Mucosa of rectum (tissue), 2 donors: ENCODE results near the gene RFPL4AL1.
"Not testable (repeated sequence)": the region's sequence is repeated elsewhere in the genome, so short reads cannot be mapped to it uniquely, and the experiment has no call there.

ENCODE experiments used
- H3K27ac ChIP-seq, 2 donors: one replicate each; pipeline ENCODE4 v1.7.0; 2013; ENCODE audit warnings: inconsistent platforms in 2 of 2, low read depth in 2 of 2, low read length in 2 of 2
- H3K27me3 ChIP-seq, 2 donors: one replicate each; pipeline ENCODE4 v1.7.0; 2013; ENCODE audit warnings: low read length in 2 of 2; ENCODE audit not compliant: control insufficient read depth in 2 of 2, insufficient read depth in 2 of 2
- H3K36me3 ChIP-seq, 2 donors: one replicate each; pipeline ENCODE4 v1.7.0; 2013; ENCODE audit warnings: low read length in 2 of 2; ENCODE audit not compliant: control insufficient read depth in 2 of 2, insufficient read depth in 2 of 2
- H3K4me1 ChIP-seq, 2 donors: one replicate each; pipeline ENCODE4 v1.7.0; 2013; ENCODE audit warnings: low read length in 2 of 2, mild to moderate bottlenecking in 1 of 2; ENCODE audit not compliant: control insufficient read depth in 2 of 2, insufficient read depth in 2 of 2
- H3K4me3 ChIP-seq, 2 donors: one replicate each; pipeline ENCODE4 v1.7.0; 2013; ENCODE audit warnings: low read length in 2 of 2
- H3K9ac ChIP-seq, 2 donors: one replicate each; pipeline ENCODE4 v1.7.0; 2013; ENCODE audit warnings: low read length in 2 of 2, low read depth in 1 of 2, mild to moderate bottlenecking in 1 of 2
- H3K9me3 ChIP-seq, 2 donors: one replicate each; pipeline ENCODE4 v1.7.0; 2013; ENCODE audit warnings: low read length in 2 of 2; ENCODE audit not compliant: control insufficient read depth in 2 of 2
- donor health status: healthy.
- donor health status: Normal muscosa, but diverticular disease.

The RFPL4AL1 gene

GRCh38 chr19:55769632-55770031 lies 714 bp downstream of the RFPL4AL1 start:
- not testable (repeated sequence) for H3K9me3 ChIP-seq, H3K4me1 ChIP-seq, H3K9ac ChIP-seq, H3K36me3 ChIP-seq, H3K27ac ChIP-seq, H3K27me3 ChIP-seq, H3K4me3 ChIP-seq

DNA sequence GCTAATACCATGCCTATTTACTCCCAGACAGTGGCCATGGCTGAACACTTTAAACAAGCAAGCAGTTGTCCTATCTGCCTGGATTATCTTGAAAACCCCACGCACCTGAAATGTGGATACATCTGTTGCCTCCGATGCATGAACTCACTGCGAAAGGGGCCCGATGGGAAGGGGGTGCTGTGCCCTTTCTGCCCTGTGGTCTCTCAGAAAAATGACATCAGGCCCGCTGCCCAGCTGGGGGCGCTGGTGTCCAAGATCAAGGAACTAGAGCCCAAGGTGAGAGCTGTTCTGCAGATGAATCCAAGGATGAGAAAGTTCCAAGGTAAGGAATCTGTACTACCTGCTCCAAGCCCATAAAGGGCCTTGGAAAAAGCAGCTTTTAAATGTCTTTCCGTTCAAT lies 8.6 kb downstream of the RFPL4AL1 start:
- H3K36me3 ChIP-seq = no peaks in the 10 kb centered on the region
- no peak overlapping the region for H3K4me3 ChIP-seq
- H3K9ac ChIP-seq = no peak overlapping the region
- H3K27ac ChIP-seq = no peak overlapping the region
- H3K4me1 ChIP-seq = no peaks in the 10 kb centered on the region
- H3K27me3 ChIP-seq = no peaks in the 10 kb centered on the region
- no peaks in the 10 kb centered on the region for H3K9me3 ChIP-seq

DNA sequence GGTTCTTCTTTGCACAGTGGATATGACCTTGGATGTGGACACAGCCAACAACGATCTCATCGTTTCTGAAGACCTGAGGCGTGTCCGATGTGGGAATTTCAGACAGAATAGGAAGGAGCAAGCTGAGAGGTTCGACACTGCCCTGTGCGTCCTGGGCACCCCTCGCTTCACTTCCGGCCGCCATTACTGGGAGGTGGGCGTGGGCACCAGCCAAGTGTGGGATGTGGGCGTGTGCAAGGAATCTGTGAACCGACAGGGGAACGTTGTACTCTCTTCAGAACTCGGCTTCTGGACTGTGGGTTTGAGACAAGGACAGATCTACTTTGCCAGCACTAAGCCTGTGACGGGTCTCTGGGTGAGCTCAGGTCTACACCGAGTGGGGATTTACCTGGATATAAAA lies 9.4 kb downstream of the RFPL4AL1 start:
- no peak overlapping the region for H3K9ac ChIP-seq
- no peak overlapping the region for H3K27ac ChIP-seq
- no peaks in the 10 kb centered on the region for H3K27me3 ChIP-seq
- no peaks in the 10 kb centered on the region for H3K4me1 ChIP-seq
- no peaks in the 10 kb centered on the region for H3K9me3 ChIP-seq
- no peak overlapping the region for H3K4me3 ChIP-seq
- no peaks in the 10 kb centered on the region for H3K36me3 ChIP-seq

DNA sequence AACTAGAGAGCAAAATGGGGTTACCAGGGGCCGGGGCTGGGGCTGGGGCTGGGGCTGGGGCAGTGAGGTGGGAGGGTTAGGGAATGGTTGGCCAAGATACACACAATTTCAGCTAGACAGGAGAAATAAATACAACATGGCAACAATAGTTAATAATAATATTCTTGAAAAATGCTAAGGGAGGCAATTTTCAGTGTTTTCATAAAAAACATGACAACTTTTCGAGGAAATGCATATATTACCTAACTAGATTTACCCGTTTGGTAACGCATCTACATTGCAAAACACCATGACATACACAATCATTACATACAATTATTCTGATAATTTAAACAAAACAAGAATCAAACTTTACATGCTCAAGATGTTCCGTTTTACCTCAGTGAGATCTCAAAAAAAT lies 12.2 kb downstream of the RFPL4AL1 start:
- no peaks in the 10 kb centered on the region for H3K4me1 ChIP-seq
- no peak overlapping the region for H3K4me3 ChIP-seq
- H3K9ac ChIP-seq = no peak overlapping the region
- no peaks in the 10 kb centered on the region for H3K27me3 ChIP-seq
- H3K36me3 ChIP-seq = no peaks in the 10 kb centered on the region
- H3K27ac ChIP-seq = no peak overlapping the region
- H3K9me3 ChIP-seq = no peaks in the 10 kb centered on the region

GRCh38 chr19:55795021-55795420 lies 26.1 kb downstream of the RFPL4AL1 start:
- Histone ChIP-seq H3K4me3 (no peak overlapping the region), H3K36me3 (no peaks in the 10 kb centered on the region), H3K9ac (no peak overlapping the region), H3K9me3 (no peaks in the 10 kb centered on the region), H3K4me1 (no peaks in the 10 kb centered on the region), H3K27me3 (no peaks in the 10 kb centered on the region), H3K27ac (no peak overlapping the region)

DNA sequence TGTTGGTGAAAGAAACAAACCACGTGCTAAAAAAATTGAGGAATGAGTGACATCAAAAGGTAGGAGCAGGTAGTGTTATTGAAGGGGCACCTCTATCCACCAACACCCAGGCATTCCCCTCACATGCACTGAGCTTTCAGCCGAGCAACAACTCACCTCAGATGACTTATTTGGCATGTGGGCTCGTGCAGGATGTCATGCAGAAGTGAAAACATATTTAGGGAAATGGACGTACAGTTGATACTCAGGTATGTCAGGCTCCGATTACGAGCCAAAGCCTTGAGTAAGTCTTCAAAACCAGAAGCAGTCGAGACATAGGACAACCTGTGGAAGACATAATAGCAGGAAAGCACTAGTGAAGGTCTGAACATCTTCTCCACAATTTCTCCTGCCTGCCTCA lies 32.5 kb downstream of the RFPL4AL1 start:
- Histone ChIP-seq H3K9ac (no peak overlapping the region), H3K27ac (no peak overlapping the region), H3K4me3 (no peak overlapping the region), H3K4me1 (no peaks in the 10 kb centered on the region), H3K9me3 (no peaks in the 10 kb centered on the region), H3K27me3 (no peaks in the 10 kb centered on the region), H3K36me3 (no peaks in the 10 kb centered on the region)

- no peak overlapping the region for H3K27ac ChIP-seq
- no peaks in the 10 kb centered on the region for H3K9me3 ChIP-seq
- H3K9ac ChIP-seq = no peak overlapping the region
- H3K27me3 ChIP-seq = no peaks in the 10 kb centered on the region
- no peaks in the 10 kb centered on the region for H3K36me3 ChIP-seq
- H3K4me3 ChIP-seq = no peak overlapping the region
- no peaks in the 10 kb centered on the region for H3K4me1 ChIP-seq
Measured at GRCh38 chr19:55802281-55802680, 33.4 kb downstream of the RFPL4AL1 start.

- H3K9ac ChIP-seq = no peak overlapping the region
- no peak overlapping the region for H3K27ac ChIP-seq
- H3K27me3 ChIP-seq = no peaks in the 10 kb centered on the region
- H3K9me3 ChIP-seq = no peaks in the 10 kb centered on the region
- H3K4me3 ChIP-seq = peak overlapping the region in 1 of 2 donors; percentile 37
- H3K4me1 ChIP-seq = no peaks in the 10 kb centered on the region
- no peaks in the 10 kb centered on the region for H3K36me3 ChIP-seq
Measured at GRCh38 chr19:55809381-55810058, 40.6 kb downstream of the RFPL4AL1 start.

GRCh38 chr19:55811340-55811739 lies 42.4 kb downstream of the RFPL4AL1 start:
- H3K36me3 ChIP-seq = no peaks in the 10 kb centered on the region
- H3K27ac ChIP-seq = no peak overlapping the region
- no peaks in the 10 kb centered on the region for H3K9me3 ChIP-seq
- H3K4me3 ChIP-seq = no peak overlapping the region
- H3K9ac ChIP-seq = no peak overlapping the region
- no peaks in the 10 kb centered on the region for H3K27me3 ChIP-seq
- no peaks in the 10 kb centered on the region for H3K4me1 ChIP-seq

- Histone ChIP-seq H3K9ac (no peak overlapping the region), H3K36me3 (no peaks in the 10 kb centered on the region), H3K9me3 (no peaks in the 10 kb centered on the region), H3K4me1 (no peaks in the 10 kb centered on the region), H3K27ac (no peak overlapping the region), H3K4me3 (no peak overlapping the region), H3K27me3 (no peaks in the 10 kb centered on the region)
Measured at GRCh38 chr19:55812449-55812848, 43.5 kb downstream of the RFPL4AL1 start.

- Histone ChIP-seq H3K36me3 (no peaks in the 10 kb centered on the region), H3K27me3 (no peaks in the 10 kb centered on the region), H3K4me3 (no peak overlapping the region), H3K4me1 (no peaks in the 10 kb centered on the region), H3K9ac (no peak overlapping the region), H3K27ac (no peak overlapping the region), H3K9me3 (no peaks in the 10 kb centered on the region)
Measured at GRCh38 chr19:55813906-55814305, 45.0 kb downstream of the RFPL4AL1 start.
